ENCODE measurements around the gene PRTFDC1.

DNA sequence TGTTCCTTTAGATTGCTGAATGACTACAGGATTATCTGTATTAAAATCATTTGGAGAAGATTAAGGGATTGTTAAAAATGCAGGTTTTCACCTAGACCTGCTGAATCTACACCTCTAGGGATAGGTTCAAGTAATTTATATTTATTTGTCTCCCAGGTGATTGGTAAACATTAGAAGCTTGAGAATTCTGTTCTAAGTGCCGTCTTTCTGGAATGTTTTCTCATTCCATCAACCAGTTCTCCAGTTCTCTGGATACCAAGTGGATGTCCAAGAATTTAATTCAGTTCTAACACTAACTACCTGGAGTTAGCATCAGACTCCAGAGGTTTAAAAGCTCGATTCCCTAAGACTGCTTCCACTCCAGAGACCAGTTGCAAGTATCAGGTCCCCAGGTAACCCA, 110.9 kb downstream of the PRTFDC1 start:
- TF ChIP-seq, protein P1, sequence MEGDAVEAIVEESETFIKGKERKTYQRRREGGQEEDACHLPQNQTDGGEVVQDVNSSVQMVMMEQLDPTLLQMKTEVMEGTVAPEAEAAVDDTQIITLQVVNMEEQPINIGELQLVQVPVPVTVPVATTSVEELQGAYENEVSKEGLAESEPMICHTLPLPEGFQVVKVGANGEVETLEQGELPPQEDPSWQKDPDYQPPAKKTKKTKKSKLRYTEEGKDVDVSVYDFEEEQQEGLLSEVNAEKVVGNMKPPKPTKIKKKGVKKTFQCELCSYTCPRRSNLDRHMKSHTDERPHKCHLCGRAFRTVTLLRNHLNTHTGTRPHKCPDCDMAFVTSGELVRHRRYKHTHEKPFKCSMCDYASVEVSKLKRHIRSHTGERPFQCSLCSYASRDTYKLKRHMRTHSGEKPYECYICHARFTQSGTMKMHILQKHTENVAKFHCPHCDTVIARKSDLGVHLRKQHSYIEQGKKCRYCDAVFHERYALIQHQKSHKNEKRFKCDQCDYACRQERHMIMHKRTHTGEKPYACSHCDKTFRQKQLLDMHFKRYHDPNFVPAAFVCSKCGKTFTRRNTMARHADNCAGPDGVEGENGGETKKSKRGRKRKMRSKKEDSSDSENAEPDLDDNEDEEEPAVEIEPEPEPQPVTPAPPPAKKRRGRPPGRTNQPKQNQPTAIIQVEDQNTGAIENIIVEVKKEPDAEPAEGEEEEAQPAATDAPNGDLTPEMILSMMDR (IDR thresholded peaks at IDR 0.05): no peak
- no peak for TF ChIP-seq POLR2A (IDR thresholded peaks at IDR 0.05)
- TF ChIP-seq EP300 (IDR thresholded peaks at IDR 0.05): no peak
- no peak for TF ChIP-seq POLR2AphosphoS5 (IDR thresholded peaks at IDR 0.05)
